Natural killer cell (primary cell): ENCODE data around the gene DDX27. TPM values are rescaled to one million over a fixed set of nuclear protein-coding genes. Genes with fewer than 3 reads are reported as not detected.

Experiments used
- ATAC-seq, 3 donors: fragments of 150-1000 bp in 2 of 3; fragments of 200-7000 bp in 1 of 3; cut with Tn5 transposase; 1 replicate in 1 of 3; 2 replicates in 2 of 3; pipeline ENCODE4 v1.10.0; 2021; ENCODE audit warnings: mild to moderate bottlenecking in 2 of 3, moderate library complexity in 2 of 3
- DNase-seq, 2 donors: peaks; one replicate each; pipeline versions ENCODE4 v3.0.0 to v3.0.0-alpha.2; 2013 to 2021; ENCODE audit warnings: mixed read lengths in 1 of 2
- H3K27ac ChIP-seq: one replicate; pipeline ENCODE4 v1.5.1; 2013; ENCODE audit warnings: mild to moderate bottlenecking, low read length
- H3K27me3 ChIP-seq: one replicate; pipeline ENCODE4 v1.6.1; 2013; ENCODE audit warnings: low read length; ENCODE audit not compliant: control insufficient read depth, insufficient read depth
- H3K36me3 ChIP-seq: one replicate; pipeline ENCODE4 v1.6.1; 2013; ENCODE audit warnings: low read length; ENCODE audit not compliant: control insufficient read depth, insufficient read depth
- H3K4me1 ChIP-seq: one replicate; pipeline ENCODE4 v1.6.1; 2013; ENCODE audit warnings: low read length; ENCODE audit not compliant: control insufficient read depth, insufficient read depth
- H3K4me3 ChIP-seq: one replicate; pipeline ENCODE4 v1.5.1; 2013; ENCODE audit warnings: low read length
- H3K9me3 ChIP-seq: one replicate; pipeline ENCODE4 v1.6.1; 2013; ENCODE audit warnings: low read length; ENCODE audit not compliant: control insufficient read depth, insufficient read depth
- H3K27ac Mint-ChIP-seq, 2 donors: one replicate each; pipeline ENCODE4 v1.8.0; 2022; ENCODE audit warnings: mild to moderate bottlenecking in 2 of 2, mixed read lengths in 2 of 2, moderate library complexity in 1 of 2
- H3K27me3 Mint-ChIP-seq, 2 donors: one replicate each; pipeline ENCODE4 v1.8.0; 2022; ENCODE audit warnings: low read depth in 2 of 2, mixed read lengths in 2 of 2
- H3K36me3 Mint-ChIP-seq: one replicate; pipeline ENCODE4 v1.8.0; 2022; ENCODE audit warnings: mixed read lengths
- H3K4me1 Mint-ChIP-seq, 2 donors: one replicate each; pipeline ENCODE4 v1.8.0; 2022; ENCODE audit warnings: mixed read lengths in 2 of 2
- H3K4me3 Mint-ChIP-seq: one replicate; pipeline ENCODE4 v1.8.0; 2022; ENCODE audit warnings: mild to moderate bottlenecking, moderate library complexity, mixed read lengths
- H3K9me3 Mint-ChIP-seq, 2 donors: one replicate each; pipeline ENCODE4 v1.8.0; 2022; ENCODE audit warnings: mixed read lengths in 2 of 2
- CTCF ChIP-seq: fragments of 200-600 bp; IDR thresholded peaks from one replicate; pipeline ENCODE4 v1.8.0; 2022; ENCODE audit warnings: antibody characterized with exemption
- WGBS: methylation state at CpG from one replicate; pipeline ENCODE4 v1.1.7; 2013; ENCODE audit warnings: missing lambda C conversion rate; ENCODE audit not compliant: insufficient coverage; 5-methylcytosine and 5-hydroxymethylcytosine counted together
- intact Hi-C: fragments of 100-400 bp; cut with micrococcal nuclease; formaldehyde crosslinking; loops from one replicate; pipeline ENCODE4 v1.14.2; 2022
- total RNA-seq, 4 donors: library from RNA; stranded (reverse); fragments of 120-200 nt in 1 of 4; gene quantifications; one replicate each; pipeline versions ENCODE4 v1.2.3 to v1.2.4, GENCODE V29; 2013 to 2022

DDX27 gene
- total RNA-seq, 3 donors from 2014 or later (not counting 1 experiment from before 2014, with no cell fraction given), result 71.5 to 91.3 (median 75.9) TPM

GRCh38 chr20:49284818-49285217, 65.6 kb downstream of the DDX27 start:
- no peaks in the 10 kb centered on the region for H3K27me3 ChIP-seq
- no peak overlapping the region for H3K4me3 ChIP-seq
- no peak for DNase-seq
- no peak overlapping the region for H3K4me3 Mint-ChIP-seq
- H3K9me3 ChIP-seq, result peaks cover 62% of the 10 kb centered on the region
- H3K36me3 Mint-ChIP-seq, result peaks cover 94% of the 10 kb centered on the region
- H3K9me3 Mint-ChIP-seq, result peaks cover 9 to 19% of the 10 kb centered on the region in 2 donors
- no peak for ATAC-seq
- no peaks in the 10 kb centered on the region for H3K27me3 Mint-ChIP-seq
- intact Hi-C loops, result no loop called here
- H3K4me1 Mint-ChIP-seq, result peaks cover 75 to 84% of the 10 kb centered on the region in 2 donors
- H3K4me1 ChIP-seq, result peaks cover 31% of the 10 kb centered on the region
- peak overlapping the region; percentile 79 to 95 for H3K27ac Mint-ChIP-seq
- no peak overlapping the region for H3K27ac ChIP-seq
- H3K36me3 ChIP-seq, result peaks cover 93% of the 10 kb centered on the region
- TF ChIP-seq CTCF, result no peak
- WGBS, result 86% methylated on average over 5 of the region's 5 CpGs

- Mint-ChIP-seq H3K36me3 (peaks cover 94% of the 10 kb centered on the region), H3K9me3 (peaks cover 9 to 19% of the 10 kb centered on the region in 2 donors), H3K4me3 (no peak overlapping the region), H3K27ac (peak overlapping the region; percentile 79 to 95), H3K27me3 (no peaks in the 10 kb centered on the region), H3K4me1 (peaks cover 70 to 83% of the 10 kb centered on the region in 2 donors)
- Histone ChIP-seq H3K4me1 (peaks cover 26% of the 10 kb centered on the region), H3K9me3 (peaks cover 59% of the 10 kb centered on the region), H3K27ac (no peak overlapping the region), H3K27me3 (no peaks in the 10 kb centered on the region), H3K4me3 (no peak overlapping the region), H3K36me3 (peaks cover 92% of the 10 kb centered on the region)
- TF ChIP-seq CTCF, result no peak
- no peak for ATAC-seq
- intact Hi-C loops, result no loop called here
- no peak for DNase-seq
- no CpG with 5 or more reads among the region's 1 CpG for WGBS
Observed at GRCh38 chr20:49285233-49285668, 66.0 kb downstream of the DDX27 start.

DNA sequence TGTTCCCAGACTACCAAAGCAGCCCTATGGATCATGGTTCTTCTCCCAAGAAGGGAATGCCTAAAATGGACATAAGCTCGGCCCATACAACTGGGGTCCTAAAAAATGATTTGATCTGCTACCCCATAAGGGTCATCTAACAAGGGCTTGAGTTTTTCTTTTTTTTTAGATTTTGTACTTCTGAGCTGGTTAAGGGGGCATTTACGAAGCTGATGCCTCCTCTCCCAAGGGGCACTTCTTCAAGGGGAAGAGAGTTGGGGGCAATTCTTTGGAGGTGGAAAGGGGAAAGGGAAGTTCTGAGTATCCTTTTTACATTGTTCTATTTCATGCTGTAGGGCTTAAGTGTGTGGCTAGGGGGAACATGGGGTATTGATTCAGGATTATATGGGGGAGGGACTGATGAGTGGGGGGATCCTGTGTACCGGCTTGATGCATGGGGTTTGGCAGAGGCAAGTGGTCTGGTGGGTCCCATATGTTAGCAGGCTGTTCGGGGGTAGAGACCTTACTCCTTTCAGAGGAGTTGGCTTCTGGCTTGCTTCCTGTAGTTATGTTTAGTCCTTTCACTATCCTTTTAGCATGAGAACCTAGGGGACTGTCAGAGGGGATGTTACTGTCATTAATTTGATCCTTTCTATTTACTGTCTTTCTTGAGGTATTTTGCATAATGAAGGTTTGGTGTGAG, 66.7 kb downstream of the DDX27 start:
- peaks cover 63 to 81% of the 10 kb centered on the region in 2 donors for H3K4me1 Mint-ChIP-seq
- no peak for ATAC-seq
- H3K36me3 Mint-ChIP-seq, result peaks cover 94% of the 10 kb centered on the region
- DNase-seq, result no peak
- Histone ChIP-seq H3K27me3 (no peaks in the 10 kb centered on the region), H3K27ac (no peak overlapping the region), H3K4me1 (peaks cover 19% of the 10 kb centered on the region), H3K36me3 (peaks cover 92% of the 10 kb centered on the region), H3K9me3 (peaks cover 52% of the 10 kb centered on the region), H3K4me3 (no peak overlapping the region)
- H3K27ac Mint-ChIP-seq, result peak overlapping the region; percentile 79 to 95
- WGBS, result 88% methylated on average over 4 of the region's 4 CpGs
- peaks cover 7 to 19% of the 10 kb centered on the region in 2 donors for H3K9me3 Mint-ChIP-seq
- TF ChIP-seq CTCF, result no peak
- no peak overlapping the region for H3K4me3 Mint-ChIP-seq
- no peaks in the 10 kb centered on the region for H3K27me3 Mint-ChIP-seq
- intact Hi-C loops, result no loop called here
